Measurements from ENCODE around the gene LHX3.
"Not testable (repeated sequence)": the region's sequence is repeated elsewhere in the genome, so short reads cannot be mapped to it uniquely, and the experiment has no call there.

LHX3 gene

GRCh38 chr9:136240941-136241340 is 36.0 kb upstream of the LHX3 start:
- DNase-seq = no peak

GRCh38 chr9:136239983-136240330 is 35.0 kb upstream of the LHX3 start:
- no peak for DNase-seq

GRCh38 chr9:136239135-136239982 is 34.4 kb upstream of the LHX3 start:
- DNase-seq = peak; percentile 2 to 68

GRCh38 chr9:136238342-136238732 is 33.4 kb upstream of the LHX3 start:
- no peak for DNase-seq

DNA sequence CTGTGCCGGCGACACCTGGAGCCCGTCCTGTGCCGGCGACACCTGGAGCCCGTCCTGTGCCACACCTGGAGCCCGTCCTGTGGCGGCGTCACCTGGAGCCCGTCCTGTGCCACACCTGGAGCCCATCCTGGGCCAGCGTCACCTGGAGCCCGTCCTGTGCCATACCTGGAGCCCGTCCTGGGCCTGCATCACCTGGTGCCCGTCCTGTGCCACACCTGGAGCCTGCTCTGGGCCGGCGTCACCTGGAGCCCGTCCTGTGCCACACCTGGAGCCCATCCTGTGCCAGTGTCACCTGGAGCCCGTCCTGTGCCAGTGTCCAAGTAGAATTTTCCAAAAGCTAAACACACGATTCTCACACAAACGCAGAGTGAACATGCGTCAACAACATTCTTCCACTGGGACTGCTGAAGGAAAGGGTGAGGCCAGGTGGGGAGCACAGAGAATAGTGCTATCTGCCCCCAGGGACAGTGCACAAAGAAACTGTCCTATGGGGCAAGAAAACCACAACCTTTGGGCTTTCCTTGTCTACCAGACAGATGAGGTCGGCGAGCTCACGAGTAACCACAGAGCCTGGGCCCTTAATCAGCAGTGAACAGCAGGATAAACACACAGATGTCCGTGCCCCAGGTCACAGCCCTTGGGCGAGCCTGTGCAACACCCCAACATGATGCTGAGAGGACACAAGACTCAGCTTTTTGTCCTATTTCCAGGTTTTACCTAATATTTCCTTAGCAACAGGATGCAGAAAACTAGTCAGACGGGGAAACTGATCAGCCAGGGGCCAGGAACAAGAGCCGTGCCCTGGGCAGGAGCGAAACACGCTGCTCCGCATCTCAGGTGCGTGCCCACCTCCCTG is 32.8 kb upstream of the LHX3 start:
- no peak for DNase-seq

DNA sequence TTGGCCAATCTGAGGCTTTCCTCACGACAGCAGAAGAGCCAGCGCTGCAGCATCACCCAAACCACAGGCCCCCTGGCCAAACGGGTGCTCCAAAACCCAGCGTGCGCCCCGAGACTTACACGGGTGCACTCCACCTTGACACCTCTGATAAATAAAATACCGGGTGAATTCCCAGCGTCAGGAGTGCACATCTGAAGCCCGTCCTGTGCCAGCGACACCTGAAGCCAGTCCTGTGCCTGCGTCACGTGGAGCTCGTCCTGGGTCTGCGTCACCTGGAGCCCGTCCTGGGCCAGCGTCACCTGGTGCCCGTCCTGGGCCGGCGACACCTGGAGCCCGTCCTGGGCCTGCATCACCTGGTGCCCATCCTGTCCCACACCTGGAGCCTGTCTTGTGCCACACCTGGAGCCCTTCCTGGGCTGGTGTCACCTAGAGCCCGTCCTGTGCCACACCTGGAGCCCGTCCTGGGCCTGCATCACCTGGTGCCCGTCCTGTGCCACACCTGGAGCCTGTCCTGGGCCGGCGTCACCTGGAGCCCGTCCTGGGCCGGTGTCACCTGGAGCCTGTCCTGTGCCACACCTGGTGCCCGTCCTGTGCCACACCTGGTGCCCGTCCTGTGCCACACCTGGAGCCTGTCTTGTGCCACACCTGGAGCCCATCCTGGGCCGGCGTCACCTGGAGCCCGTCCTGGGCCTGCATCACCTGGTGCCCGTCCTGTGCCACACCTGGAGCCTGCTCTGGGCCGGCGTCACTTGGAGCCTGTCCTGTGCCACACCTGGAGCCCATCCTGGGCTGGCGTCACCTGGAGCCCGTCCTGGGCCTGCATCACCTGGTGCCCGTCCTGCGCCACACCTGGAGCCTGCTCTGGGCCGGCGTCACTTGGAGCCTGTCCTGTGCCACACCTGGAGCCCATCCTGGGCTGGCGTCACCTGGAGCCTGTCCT is 31.8 kb upstream of the LHX3 start:
- DNase-seq = not testable (repeated sequence)

- DNase-seq = no peak
Measured at GRCh38 chr9:136235709-136236455, 31.0 kb upstream of the LHX3 start.

GRCh38 chr9:136235171-136235570 is 30.2 kb upstream of the LHX3 start:
- DNase-seq = no peak

GRCh38 chr9:136234597-136234996 is 29.7 kb upstream of the LHX3 start:
- DNase-seq = no peak

- no peak for DNase-seq
Measured at GRCh38 chr9:136233868-136234267, 28.9 kb upstream of the LHX3 start.

GRCh38 chr9:136233411-136233810 is 28.5 kb upstream of the LHX3 start:
- no peak for DNase-seq

DNA sequence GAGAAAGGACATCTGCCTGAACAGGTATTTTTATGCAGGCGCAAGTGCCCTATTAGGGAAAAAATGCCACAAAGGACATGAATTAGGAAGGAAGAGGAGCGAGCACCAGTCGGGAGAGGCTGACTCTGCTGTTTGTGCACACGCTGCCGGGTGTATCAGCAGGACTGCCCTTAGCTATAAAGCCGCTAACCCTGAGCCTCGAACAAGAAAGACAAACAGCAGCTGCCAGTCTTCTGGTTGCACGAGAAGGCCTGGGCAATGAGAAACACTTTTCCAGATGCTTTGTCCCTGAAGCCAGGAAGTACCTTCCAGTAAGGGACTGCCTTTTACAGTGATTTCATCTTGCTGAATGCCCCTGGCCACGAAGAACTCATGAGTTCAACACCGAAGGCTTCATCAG is 28.0 kb upstream of the LHX3 start:
- DNase-seq = no peak

GRCh38 chr9:136231478-136232297 is 26.8 kb upstream of the LHX3 start:
- no peak for DNase-seq

GRCh38 chr9:136230773-136231172 is 25.8 kb upstream of the LHX3 start:
- no peak for DNase-seq

DNA sequence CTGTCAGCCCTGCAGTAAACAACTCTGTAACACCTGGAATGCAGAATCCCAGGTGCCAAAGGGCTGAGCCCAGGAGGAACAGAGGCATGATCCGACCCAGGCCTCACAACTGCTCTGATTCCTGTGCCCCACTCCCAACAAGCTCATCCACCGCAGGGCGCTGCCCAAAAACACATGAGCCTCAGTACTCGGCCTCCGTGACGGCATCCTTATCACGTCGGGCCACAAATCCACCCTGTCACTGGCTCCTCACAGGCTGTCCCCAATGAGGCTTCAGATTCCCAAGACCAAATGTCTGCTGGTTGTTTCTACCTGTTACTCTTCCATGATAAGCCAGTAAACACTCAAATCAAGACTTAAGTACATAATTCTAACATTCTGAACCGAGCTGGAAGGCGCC is 25.4 kb upstream of the LHX3 start:
- no peak for DNase-seq

DNA sequence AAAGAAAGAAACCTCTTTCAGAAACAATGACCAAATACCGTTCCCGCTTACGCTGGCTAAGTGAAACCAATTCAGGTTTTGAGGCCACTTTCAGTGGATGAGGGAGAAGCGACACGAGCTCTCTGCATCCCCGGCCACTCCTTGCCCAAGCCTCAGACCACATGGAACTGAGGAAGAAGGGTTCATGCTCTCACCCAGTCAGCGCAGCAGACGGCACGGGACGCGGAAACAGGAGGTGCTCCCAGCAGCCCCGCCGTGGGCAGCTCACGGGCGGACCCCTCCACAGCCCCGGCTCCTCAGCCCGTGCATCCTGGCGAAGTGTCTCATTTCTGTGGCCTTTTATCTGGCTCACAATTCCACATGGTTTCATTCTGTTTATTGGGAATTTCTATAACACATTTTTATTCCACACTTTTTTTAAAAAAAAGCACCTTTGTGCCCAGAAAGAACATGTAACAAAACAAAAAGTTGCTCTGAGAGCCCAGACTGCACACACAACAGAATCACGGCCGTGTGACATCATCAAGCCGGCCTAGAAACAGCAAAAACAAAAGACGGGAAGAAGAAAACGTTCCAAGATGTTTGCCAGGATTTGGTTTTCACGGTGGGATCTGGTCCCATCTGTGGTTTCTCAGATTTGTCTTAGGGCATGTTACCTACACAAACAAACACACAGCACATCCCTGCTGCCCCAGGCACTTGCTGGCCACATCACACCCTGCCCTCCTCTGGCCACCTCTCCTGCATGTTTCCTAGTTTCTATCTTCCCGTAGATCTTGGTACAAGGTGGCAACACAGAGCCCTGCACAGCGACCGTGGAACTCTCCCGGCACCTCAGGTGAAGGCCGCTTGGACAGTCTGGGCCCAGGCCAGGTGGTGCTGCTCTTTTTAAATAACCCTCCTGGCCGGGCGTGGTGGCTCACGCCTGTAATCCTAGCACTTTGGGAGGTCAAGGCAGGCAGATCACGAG is 24.5 kb upstream of the LHX3 start:
- DNase-seq = no peak

DNA sequence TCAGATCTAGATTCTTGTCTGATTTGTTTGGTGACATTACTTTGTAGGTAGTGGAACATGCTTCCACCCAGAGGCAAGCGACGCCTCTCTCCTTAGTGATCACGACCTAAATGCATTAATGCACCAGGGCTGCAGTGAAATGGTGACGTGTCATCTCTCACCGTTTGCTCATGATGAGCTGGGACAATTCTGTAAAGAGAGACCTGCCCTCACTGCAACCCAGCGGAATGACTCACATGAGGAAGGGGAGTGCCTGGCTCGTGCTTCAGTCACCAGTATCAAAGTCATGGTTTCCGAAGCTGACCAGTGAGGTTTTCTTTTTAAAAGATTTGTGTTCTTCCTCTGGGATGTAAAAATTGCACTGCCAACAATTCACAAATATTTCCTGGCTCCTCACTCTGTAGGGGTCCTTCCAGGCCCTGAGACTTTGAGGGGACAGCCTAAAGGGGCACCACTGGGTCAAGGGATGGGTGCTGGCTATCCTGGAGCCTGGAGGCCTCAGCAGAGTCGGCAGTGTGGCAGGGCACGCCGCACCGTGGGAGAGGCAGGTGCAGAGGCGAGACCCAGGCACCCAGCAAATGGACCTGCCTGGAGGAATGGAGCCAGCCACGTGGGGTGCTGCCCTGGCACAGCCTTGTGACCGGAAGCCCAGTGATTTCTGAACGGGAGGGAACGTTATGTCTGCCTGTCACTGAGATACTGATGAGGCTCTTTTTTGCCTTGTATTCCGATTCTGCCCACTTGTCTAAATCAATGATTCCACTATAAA is 23.4 kb upstream of the LHX3 start:
- no peak for DNase-seq

GRCh38 chr9:136226680-136227407 is 21.9 kb upstream of the LHX3 start:
- DNase-seq = no peak

Measured in NCI-H446 (cell line).